NCI-H1105 (cell line): ENCODE results near the gene EIF4G3.
"Not testable (repeated sequence)": the region's sequence is repeated elsewhere in the genome, so short reads cannot be mapped to it uniquely, and the experiment has no call there.

Experiments used
- DNase-seq: peaks from one replicate; lab custom pipeline; 2025; lab: John Stamatoyannopoulos, UW

Gene EIF4G3

DNA sequence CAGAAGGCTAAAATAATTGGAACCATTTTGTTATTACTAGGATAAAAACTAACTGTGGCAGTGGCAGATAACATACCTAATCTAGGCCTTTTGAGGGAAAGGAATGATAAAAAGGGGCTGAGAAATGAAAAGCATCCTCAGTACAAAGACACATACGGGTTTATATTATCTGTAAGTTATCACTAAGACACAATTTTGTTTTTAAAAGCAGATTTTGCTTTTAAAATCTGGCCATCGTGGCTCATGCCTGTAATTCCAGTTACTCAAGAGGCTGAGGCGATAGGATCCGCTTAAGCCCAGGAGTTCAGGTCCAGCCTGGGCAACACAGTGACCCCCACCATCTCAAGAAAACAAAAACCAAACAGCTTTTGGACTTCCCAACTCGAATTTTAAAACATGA, 364.8 kb downstream of the EIF4G3 start:
- no peak for DNase-seq

- no peak for DNase-seq
Observed at GRCh38 chr1:20793236-20793635, 383.5 kb downstream of the EIF4G3 start.

GRCh38 chr1:20792196-20792595, 384.5 kb downstream of the EIF4G3 start:
- no peak for DNase-seq

GRCh38 chr1:20790785-20791184, 385.9 kb downstream of the EIF4G3 start:
- DNase-seq, result no peak

DNA sequence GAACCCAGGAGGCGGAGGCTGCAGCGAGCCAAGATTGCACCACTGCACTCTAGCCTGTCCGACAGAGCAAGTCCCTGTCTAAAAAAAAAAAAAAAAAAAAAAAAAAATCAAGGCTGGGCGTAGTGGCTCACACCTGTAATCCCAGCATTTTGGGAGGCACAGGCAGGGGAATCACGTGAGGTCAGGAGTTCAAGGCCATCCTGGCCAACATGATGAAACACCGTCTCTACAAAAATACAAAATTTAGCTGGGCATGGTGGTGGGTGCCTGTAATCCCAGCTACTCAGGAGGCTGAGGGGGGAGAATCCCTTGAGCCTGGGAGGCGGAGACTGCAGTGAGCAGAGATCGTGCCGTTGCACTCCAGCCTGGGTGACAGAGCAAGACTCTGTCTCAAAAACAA, 387.1 kb downstream of the EIF4G3 start:
- DNase-seq, result not testable (repeated sequence)

- peak; percentile 28 for DNase-seq
Observed at GRCh38 chr1:20787840-20788795, 388.6 kb downstream of the EIF4G3 start.

DNA sequence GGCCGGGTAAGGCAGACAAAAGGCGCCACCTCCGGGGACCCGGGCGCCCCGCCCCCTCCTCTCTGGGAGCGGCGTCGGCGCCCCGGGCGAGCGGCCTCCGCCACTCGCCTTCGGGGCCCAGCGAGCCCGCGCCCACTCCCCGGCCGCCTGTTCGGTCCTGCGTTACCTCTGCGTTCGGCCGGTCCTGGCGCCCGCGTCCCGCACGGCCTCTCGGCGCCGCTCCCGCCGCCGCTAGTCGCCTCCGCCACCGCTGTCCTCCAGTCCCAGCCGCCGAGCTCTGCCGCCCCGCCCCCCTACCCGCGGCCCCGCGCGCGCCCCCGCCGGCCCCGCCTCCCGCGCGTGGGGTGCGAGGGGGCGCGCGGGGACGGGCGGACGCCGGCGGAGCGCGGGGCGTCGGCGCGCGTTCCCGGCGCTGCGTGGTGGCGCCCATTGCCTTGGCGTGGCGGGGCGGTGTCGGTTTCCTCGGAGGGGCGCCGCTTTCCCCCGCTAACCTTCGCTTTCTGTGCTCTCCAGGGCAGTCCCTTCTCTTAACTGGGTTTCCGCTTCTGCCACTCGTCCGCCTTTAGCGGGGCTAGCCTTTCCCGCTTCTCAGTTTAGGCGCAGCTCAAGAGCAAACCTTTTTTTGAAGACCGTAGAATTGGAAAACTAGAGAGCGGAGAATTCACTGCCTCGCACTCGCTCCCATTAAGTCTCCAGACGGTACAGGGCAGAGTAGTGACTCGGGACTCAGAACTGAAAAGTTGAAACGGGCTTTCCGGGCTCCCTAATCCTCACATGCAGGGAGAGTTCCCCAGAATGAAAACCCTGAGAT, 389.5 kb downstream of the EIF4G3 start, which contains the start of gene HP1BP3:
TSS of gene HP1BP3 (minus strand) at position 279 of the 811 bp plus-strand sequence. CDS start 6,867 bp downstream, outside the sequence.
- DNase-seq, result peak; percentile 72

- DNase-seq, result peak; percentile 97
Observed at GRCh38 chr1:20786253-20787028, 390.3 kb downstream of the EIF4G3 start.

DNA sequence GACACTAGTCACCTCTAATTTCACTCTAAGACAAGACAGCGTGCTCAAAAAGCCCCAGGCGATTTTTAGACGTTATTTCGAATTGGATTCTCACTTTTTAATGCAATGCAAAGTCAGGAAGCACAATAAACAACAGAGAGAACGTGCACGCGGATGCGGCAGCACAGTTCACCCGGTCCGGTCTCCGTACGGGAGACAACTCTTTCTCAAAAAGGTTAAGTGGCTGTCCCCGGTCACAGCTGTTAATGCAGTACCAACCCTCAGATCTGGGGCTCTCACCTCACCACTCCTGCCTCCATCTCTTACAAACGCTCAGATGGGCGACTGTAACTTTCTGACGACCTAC, 390.8 kb downstream of the EIF4G3 start:
- DNase-seq, result no peak

DNA sequence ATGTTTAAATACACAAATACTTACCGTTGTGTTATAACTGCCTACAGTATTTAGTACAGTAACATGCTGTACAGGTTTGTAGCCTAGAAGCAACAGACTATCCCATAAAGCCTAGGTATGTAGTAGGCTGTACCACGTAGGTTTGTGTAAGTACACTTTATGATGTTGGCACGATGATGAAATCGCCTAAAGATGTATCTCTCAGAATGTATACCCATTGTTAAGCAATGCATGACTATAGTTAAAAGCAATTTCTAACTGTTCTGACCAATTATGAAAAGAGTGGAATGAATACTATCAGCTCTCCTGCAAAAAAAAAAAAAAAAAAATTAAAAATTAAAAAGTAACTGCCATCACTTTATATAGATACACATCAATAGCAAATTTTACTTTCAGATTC, 401.0 kb downstream of the EIF4G3 start:
- DNase-seq, result no peak

- DNase-seq, result no peak
Observed at GRCh38 chr1:20771780-20772179, 404.9 kb downstream of the EIF4G3 start.

- no peak for DNase-seq
Observed at GRCh38 chr1:20770314-20771087, 406.2 kb downstream of the EIF4G3 start.

GRCh38 chr1:20767271-20767670, 409.4 kb downstream of the EIF4G3 start:
- no peak for DNase-seq

- no peak for DNase-seq
Observed at GRCh38 chr1:20763417-20763816, 413.3 kb downstream of the EIF4G3 start.

DNA sequence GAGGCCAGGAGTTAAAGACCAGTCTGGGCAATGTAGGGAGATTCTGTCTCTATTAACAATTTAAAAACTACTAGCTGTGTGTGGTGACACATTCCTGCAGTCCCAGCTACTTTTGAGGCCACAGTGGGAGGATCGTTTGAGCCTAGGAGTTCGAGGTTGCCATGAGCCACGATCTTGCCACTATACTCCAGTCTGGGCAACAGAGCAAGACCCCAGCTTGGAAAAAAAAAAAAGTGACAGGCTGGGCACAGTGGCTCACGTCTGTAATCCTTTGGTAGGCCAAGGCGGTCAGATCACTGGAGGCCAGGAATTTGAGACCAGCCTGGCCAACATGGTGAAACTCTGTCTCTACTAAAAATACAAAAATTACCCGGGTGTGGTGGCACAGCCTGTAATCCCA, 416.4 kb downstream of the EIF4G3 start:
- no peak for DNase-seq
